ENCODE results near the gene FAAP20. TPM values are rescaled to one million over a fixed set of nuclear protein-coding genes. Genes with fewer than 3 reads are reported as not detected.

Gene FAAP20
- total and polyA plus RNA-seq, 2 experiments from 2014 or later: 79.1 to 167 TPM

DNA sequence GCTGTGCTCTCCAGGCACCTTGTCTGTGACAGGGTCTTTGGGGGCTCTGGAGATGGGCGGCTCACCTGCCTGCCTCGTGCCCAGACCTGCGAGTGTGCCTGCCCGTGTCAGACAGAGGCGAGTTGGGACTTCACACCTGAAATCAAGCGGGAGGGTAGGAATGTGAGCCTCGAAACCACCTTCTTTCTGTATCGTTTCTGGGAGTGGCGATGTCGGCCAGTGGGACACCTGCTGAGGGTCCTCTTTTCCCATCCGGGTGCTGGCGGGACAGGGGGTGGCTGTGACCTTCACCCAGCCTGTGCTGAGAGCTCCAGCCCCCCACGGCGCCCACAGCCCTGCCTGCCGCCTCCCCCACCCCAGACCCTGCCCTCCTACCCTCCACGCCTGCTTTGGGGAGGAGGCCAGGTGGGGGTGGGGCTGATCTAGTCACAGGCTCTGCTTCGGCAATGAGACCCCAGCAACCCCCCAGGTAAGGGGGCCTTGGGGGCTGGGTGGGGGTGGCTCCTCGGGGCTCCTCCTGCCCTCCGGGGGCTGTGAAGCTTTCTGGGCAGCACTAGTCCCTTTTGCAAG lies 15.6 kb upstream of the FAAP20 start:
- Mint-ChIP-seq H3K27ac (no peak overlapping the region), H3K4me3 (no peak overlapping the region), H3K27me3 (ENCODE audit: insufficient read depth, low read depth, poor library complexity) (peaks cover 22% of the 10 kb centered on the region), H3K4me1 (peaks cover 22% of the 10 kb centered on the region), H3K36me3 (ENCODE audit: low read depth) (no peaks in the 10 kb centered on the region), H3K9me3 (no peaks in the 10 kb centered on the region)
- Histone ChIP-seq H3K36me3 (ENCODE audit: insufficient read depth) (no peaks in the 10 kb centered on the region), H3K4me1 (ENCODE audit: insufficient read depth) (peaks cover 19% of the 10 kb centered on the region), H3F3A (replicated peaks; ENCODE audit: low read depth) (peaks cover 13% of the 10 kb centered on the region; the same call in 1 of the 2 replicates), H3K79me2 (replicated peaks; ENCODE audit: insufficient read depth) (no peaks in the 10 kb centered on the region), H3K9me2 (ENCODE audit: insufficient read depth) (no peaks in the 10 kb centered on the region), H3K27me3 (ENCODE audit: insufficient read depth) (peaks cover 6% of the 10 kb centered on the region; the same call in 1 of the 2 replicates), H3K27ac (ENCODE audit: low read depth) (no peak overlapping the region), H4K20me1 (replicated peaks; ENCODE audit: insufficient read depth) (no peaks in the 10 kb centered on the region), H3K4me3 (no peak overlapping the region), H3K4me2 (no peak overlapping the region), H2AFZ (no peak overlapping the region)
- DNase-seq (ENCODE audit: low spot score) (no peak), ATAC-seq (no peak)
- TF ChIP-seq ZNF114 (CRISPR knock-in tag; IDR thresholded peaks at IDR 0.05) (no peak), ZNF331 (CRISPR knock-in tag; IDR thresholded peaks at IDR 0.05; ENCODE audit: low read depth) (no peak), STAT1 (IDR thresholded peaks at IDR 0.05; ENCODE audit: unreplicated experiment) (no peak), CTCF (conservative IDR thresholded peaks at IDR 0.05; ENCODE audit: low read depth in 2 of 2) (no peak), NANOG (IDR thresholded peaks at IDR 0.05; ENCODE audit: borderline replicate concordance) (no peak), EZH2phosphoT487 (IDR thresholded peaks at IDR 0.05; ENCODE audit: unreplicated experiment) (no peak), CREB1 (CRISPR knock-in tag; IDR thresholded peaks at IDR 0.05; ENCODE audit: low read depth) (no peak), POLR2AphosphoS5 (IDR thresholded peaks at IDR 0.05; ENCODE audit: low read depth) (no peak), ZNF462 (CRISPR knock-in tag; IDR thresholded peaks at IDR 0.05) (no peak), JUNB (IDR thresholded peaks at IDR 0.05; ENCODE audit: unreplicated experiment) (no peak)
- TF ChIP-seq, protein P1, sequence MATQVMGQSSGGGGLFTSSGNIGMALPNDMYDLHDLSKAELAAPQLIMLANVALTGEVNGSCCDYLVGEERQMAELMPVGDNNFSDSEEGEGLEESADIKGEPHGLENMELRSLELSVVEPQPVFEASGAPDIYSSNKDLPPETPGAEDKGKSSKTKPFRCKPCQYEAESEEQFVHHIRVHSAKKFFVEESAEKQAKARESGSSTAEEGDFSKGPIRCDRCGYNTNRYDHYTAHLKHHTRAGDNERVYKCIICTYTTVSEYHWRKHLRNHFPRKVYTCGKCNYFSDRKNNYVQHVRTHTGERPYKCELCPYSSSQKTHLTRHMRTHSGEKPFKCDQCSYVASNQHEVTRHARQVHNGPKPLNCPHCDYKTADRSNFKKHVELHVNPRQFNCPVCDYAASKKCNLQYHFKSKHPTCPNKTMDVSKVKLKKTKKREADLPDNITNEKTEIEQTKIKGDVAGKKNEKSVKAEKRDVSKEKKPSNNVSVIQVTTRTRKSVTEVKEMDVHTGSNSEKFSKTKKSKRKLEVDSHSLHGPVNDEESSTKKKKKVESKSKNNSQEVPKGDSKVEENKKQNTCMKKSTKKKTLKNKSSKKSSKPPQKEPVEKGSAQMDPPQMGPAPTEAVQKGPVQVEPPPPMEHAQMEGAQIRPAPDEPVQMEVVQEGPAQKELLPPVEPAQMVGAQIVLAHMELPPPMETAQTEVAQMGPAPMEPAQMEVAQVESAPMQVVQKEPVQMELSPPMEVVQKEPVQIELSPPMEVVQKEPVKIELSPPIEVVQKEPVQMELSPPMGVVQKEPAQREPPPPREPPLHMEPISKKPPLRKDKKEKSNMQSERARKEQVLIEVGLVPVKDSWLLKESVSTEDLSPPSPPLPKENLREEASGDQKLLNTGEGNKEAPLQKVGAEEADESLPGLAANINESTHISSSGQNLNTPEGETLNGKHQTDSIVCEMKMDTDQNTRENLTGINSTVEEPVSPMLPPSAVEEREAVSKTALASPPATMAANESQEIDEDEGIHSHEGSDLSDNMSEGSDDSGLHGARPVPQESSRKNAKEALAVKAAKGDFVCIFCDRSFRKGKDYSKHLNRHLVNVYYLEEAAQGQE (IDR thresholded peaks at IDR 0.05; ENCODE audit: unreplicated experiment): no peak
